Measurements from ENCODE around the gene TMSB10.
"Not testable (repeated sequence)": the region's sequence is repeated elsewhere in the genome, so short reads cannot be mapped to it uniquely, and the experiment has no call there.

The TMSB10 gene

GRCh38 chr2:84940831-84941412 is 35.5 kb downstream of the TMSB10 start:
- no peak for TF ChIP-seq CTCF (IDR thresholded peaks at IDR 0.05)
- no peak for TF ChIP-seq ZFX (IDR thresholded peaks at IDR 0.05; ENCODE audit: borderline replicate concordance)
- no peak overlapping the region for H3K27ac ChIP-seq

- no peak overlapping the region for H3K27ac ChIP-seq
- TF ChIP-seq CTCF (IDR thresholded peaks at IDR 0.05): no peak
- TF ChIP-seq ZFX (IDR thresholded peaks at IDR 0.05; ENCODE audit: borderline replicate concordance): no peak
Observed at GRCh38 chr2:84942166-84942565, 36.7 kb downstream of the TMSB10 start.

- no peak overlapping the region for H3K27ac ChIP-seq
- TF ChIP-seq ZFX (IDR thresholded peaks at IDR 0.05; ENCODE audit: borderline replicate concordance) (no peak), CTCF (IDR thresholded peaks at IDR 0.05) (no peak)
Observed at GRCh38 chr2:84942964-84943421, 37.5 kb downstream of the TMSB10 start.

- H3K27ac ChIP-seq: no peak overlapping the region
- TF ChIP-seq CTCF (IDR thresholded peaks at IDR 0.05): no peak
- no peak for TF ChIP-seq ZFX (IDR thresholded peaks at IDR 0.05; ENCODE audit: borderline replicate concordance)
Observed at GRCh38 chr2:84944295-84944909, 38.9 kb downstream of the TMSB10 start.

- H3K27ac ChIP-seq: not testable (repeated sequence)
Observed at GRCh38 chr2:84945838-84946203, 40.4 kb downstream of the TMSB10 start.

GRCh38 chr2:84946204-84947009 is 41.0 kb downstream of the TMSB10 start:
- H3K27ac ChIP-seq: no peak overlapping the region
- TF ChIP-seq CTCF (IDR thresholded peaks at IDR 0.05): no peak
- TF ChIP-seq ZFX (IDR thresholded peaks at IDR 0.05; ENCODE audit: borderline replicate concordance): no peak

- H3K27ac ChIP-seq: no peak overlapping the region
- TF ChIP-seq ZFX (IDR thresholded peaks at IDR 0.05; ENCODE audit: borderline replicate concordance): no peak
- no peak for TF ChIP-seq CTCF (IDR thresholded peaks at IDR 0.05)
Observed at GRCh38 chr2:84947010-84947593, 41.6 kb downstream of the TMSB10 start.
